Ovary (tissue), 9 donors: ENCODE results near the gene TEX29. TPM values are rescaled to one million over a fixed set of nuclear protein-coding genes. Genes with fewer than 3 reads are reported as not detected.

Source experiments
- DNase-seq, 5 donors: peaks; one replicate each; pipeline ENCODE4 v3.0.0-alpha.2; 2019 to 2020
- H3K27ac ChIP-seq, 2 donors: fragments of 200-600 bp; one replicate each; pipeline versions ENCODE4 v1.5.1 to v1.8.0; 2019 to 2022
- H3K27me3 ChIP-seq: fragments of 200-600 bp; one replicate; pipeline ENCODE4 v1.8.0; 2022
- H3K36me3 ChIP-seq: fragments of 200-600 bp; sonication (generic); one replicate; pipeline ENCODE4 v1.5.1; 2019
- H3K4me1 ChIP-seq: one replicate; pipeline ENCODE4 v1.8.1; 2013; ENCODE audit warnings: mild to moderate bottlenecking, moderate library complexity; ENCODE audit not compliant: insufficient read depth
- H3K4me3 ChIP-seq: fragments of 200-600 bp; sonication (generic); one replicate; pipeline ENCODE4 v1.5.1; 2017
- H3K9me3 ChIP-seq, 2 donors: fragments of 200-600 bp in 1 of 2; sonication (generic) in 1 of 2; one replicate each; pipeline versions ENCODE4 v1.5.1 to v1.8.1; 2013 to 2019; ENCODE audit warnings: mild to moderate bottlenecking in 1 of 2, moderate library complexity in 1 of 2
- EP300 ChIP-seq: sonication (generic); formaldehyde crosslinking; IDR thresholded peaks from one replicate; pipeline ENCODE4 v1.6.1; 2017; ENCODE audit warnings: antibody characterized with exemption
- POLR2A ChIP-seq: fragments of 450-650 bp; IDR thresholded peaks from one replicate; pipeline ENCODE4 v1.6.1; 2017; ENCODE audit warnings: antibody characterized with exemption, mild to moderate bottlenecking, moderate library complexity
- WGBS, 3 donors: extraction: QIAGEN DNeasy Blood & Tissue Kit in 1 of 3; methylation state at CpG; one replicate each; pipeline versions ENCODE4 v1.1.5 to v1.1.7; 2013 to 2017; 5-methylcytosine and 5-hydroxymethylcytosine counted together
- intact Hi-C, 4 donors: fragments of 100-400 bp; cut with DNase I; formaldehyde crosslinking; loops; one replicate each; pipeline versions ENCODE4 v1.11.0 to v1.15.1; 2022 to 2023
- polyA plus RNA-seq, 2 donors: library from polyadenylated mRNA; stranded (reverse); fragments of 200-250 nt in 1 of 2; fragments of 350-450 nt in 1 of 2; fragmentation: Illumina TruSeq in 1 of 2; extraction: RNeasy Lipid Tissue Mini Kit (QIAGEN cat#74804) in 1 of 2; gene quantifications; one replicate each; pipeline ENCODE4 v1.2.3, GENCODE V29; 2013 to 2014
- total RNA-seq, 7 donors: library from RNA; depleted of rRNA in 2 of 7; stranded (reverse); fragments of >200 nt in 2 of 7; fragmentation: NEBNext Ultra II Directional in 3 of 7; extraction: Animal tissue kit (Norgen Biotek cat#: 25700) in 3 of 7; gene quantifications; one replicate each; pipeline versions ENCODE4 v1.1.0 to v1.2.4, GENCODE V29; 2016 to 2023
- TF ChIP-seq, protein P1 (sequence below), 3 donors: fragments of 450-650 bp in 2 of 3; fragments of 200-600 bp in 1 of 3; IDR thresholded peaks; one replicate each; pipeline versions ENCODE4 v1.5.1 to v1.8.0; 2016 to 2022; ENCODE audit warnings: antibody characterized with exemption in 3 of 3, mild to moderate bottlenecking in 1 of 3
- donor health status: DM: no; HTN: no; CAD: no; lungs with moderate emphysema.
- donor health status: DM: no; HTN: no; CAD: no.
- donor health status: Bipolar disorder and iron deficiency.
- donor health status: DM: yes; HTN: yes; CAD: no.
- donor health status: DM: no; HTN: no; CAD: no.
- donor health status: DM: yes; HTN: yes; CAD: no.

TEX29 gene
- total and polyA plus RNA-seq, 9 donors = 0.25 to 0.35 TPM; not detected in 7

DNA sequence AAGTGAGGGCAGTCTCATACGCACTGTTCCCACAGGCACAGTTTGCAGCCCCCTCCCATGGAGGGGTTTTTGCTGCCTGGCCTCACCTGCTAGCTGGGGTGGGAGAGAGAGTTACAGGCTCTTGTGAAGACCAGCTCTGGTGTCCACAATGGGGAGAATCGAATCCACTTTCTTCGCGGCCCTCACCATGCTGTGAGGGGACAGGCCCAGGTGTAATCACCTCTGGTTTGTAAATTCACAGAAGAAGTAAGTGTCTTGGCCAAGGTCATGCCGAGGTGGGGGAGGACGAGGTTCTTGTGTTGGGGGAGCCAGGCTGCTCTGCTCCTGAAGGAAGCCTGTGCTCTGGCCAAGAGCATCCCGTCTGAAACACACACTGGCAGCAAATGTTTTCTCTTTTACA, 39.5 kb downstream of the TEX29 start:
- H3K9me3 ChIP-seq = no peaks in the 10 kb centered on the region
- H3K27ac ChIP-seq = no peak overlapping the region
- no peak for DNase-seq
- no peak overlapping the region for H3K4me3 ChIP-seq
- no peaks in the 10 kb centered on the region for H3K27me3 ChIP-seq
- TF ChIP-seq POLR2A (no peak), EP300 (no peak)
- TF ChIP-seq, protein P1, sequence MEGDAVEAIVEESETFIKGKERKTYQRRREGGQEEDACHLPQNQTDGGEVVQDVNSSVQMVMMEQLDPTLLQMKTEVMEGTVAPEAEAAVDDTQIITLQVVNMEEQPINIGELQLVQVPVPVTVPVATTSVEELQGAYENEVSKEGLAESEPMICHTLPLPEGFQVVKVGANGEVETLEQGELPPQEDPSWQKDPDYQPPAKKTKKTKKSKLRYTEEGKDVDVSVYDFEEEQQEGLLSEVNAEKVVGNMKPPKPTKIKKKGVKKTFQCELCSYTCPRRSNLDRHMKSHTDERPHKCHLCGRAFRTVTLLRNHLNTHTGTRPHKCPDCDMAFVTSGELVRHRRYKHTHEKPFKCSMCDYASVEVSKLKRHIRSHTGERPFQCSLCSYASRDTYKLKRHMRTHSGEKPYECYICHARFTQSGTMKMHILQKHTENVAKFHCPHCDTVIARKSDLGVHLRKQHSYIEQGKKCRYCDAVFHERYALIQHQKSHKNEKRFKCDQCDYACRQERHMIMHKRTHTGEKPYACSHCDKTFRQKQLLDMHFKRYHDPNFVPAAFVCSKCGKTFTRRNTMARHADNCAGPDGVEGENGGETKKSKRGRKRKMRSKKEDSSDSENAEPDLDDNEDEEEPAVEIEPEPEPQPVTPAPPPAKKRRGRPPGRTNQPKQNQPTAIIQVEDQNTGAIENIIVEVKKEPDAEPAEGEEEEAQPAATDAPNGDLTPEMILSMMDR (IDR thresholded peaks at IDR 0.05) = no peak
- H3K4me1 ChIP-seq = no peaks in the 10 kb centered on the region
- intact Hi-C loops = no loop called here
- 39 to 55% (median 44%) methylated on average over 7 of the region's 7 CpGs for WGBS, 3 donors
- H3K36me3 ChIP-seq = no peaks in the 10 kb centered on the region

DNA sequence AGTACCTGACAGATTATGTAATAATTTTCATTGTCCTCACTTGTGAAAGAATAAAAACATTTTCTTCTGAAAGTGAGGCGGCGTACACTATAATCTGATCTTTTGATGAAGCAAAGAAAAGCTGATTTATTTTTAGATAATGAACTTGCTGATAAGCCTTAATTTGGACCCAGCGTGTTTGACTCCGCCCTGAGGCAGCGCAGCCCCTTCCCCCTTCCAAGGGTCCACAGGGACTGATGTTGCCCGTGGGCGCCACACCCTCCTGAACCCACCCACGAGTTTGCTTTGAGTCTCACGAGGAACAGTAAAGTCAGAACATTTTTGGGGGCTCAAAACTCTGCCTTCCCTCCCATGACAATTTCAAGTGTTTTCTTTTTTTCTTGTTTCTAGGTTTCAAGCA, 40.0 kb downstream of the TEX29 start:
- Histone ChIP-seq H3K9me3 (no peaks in the 10 kb centered on the region), H3K27ac (no peak overlapping the region), H3K36me3 (no peaks in the 10 kb centered on the region), H3K27me3 (no peaks in the 10 kb centered on the region), H3K4me1 (no peaks in the 10 kb centered on the region), H3K4me3 (no peak overlapping the region)
- no peak for DNase-seq
- TF ChIP-seq POLR2A (no peak), EP300 (no peak)
- TF ChIP-seq, protein P1 (IDR thresholded peaks at IDR 0.05) = no peak
- 68 to 77% (median 77%) methylated on average over 9 of the region's 9 CpGs for WGBS, 3 donors
- intact Hi-C loops = no loop called here

DNA sequence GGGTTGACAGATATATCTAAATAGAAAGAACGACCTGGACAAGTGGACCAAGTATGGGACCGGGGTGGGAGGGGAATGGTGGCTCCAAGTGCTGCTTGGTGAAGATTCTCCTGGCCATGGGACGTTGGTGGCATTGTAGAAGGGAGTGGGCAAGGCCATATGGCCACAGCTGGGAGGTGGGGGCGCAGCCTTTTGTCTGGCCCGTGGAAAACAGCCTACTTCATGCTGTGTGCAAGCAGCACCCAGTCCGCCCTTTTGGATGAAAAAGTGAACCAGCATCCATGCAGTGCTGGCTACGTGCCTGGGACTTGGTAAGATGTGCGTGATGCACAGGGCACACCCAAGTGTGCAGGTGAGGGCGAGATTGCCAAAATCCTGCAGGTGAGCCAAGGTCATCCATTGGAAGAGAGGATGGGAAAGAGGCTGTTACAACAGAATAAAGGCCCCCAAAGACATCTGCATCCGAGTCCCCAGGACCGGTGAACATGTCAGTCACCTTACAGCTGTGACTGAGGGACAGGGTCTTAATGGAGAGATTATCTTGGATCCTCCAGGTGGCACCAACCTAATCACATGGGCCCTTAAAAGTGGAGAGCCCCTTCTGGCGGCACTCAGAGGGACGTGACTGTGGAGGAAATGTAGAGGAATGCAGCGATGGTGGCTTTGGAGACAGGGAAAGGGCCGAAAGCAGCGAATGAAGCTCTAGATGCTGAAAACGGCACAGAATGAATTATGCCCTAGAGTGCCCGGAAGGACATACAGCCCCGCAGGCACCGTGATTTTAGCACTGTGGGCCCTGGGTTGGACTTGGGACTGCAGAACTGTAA, 40.8 kb downstream of the TEX29 start:
- H3K9me3 ChIP-seq = no peaks in the 10 kb centered on the region
- no peak for DNase-seq
- H3K27ac ChIP-seq = no peak overlapping the region
- 76 to 84% (median 78%) methylated on average over 20 of the region's 20 CpGs for WGBS, 3 donors
- intact Hi-C loops = no loop called here
- no peaks in the 10 kb centered on the region for H3K27me3 ChIP-seq
- no peaks in the 10 kb centered on the region for H3K36me3 ChIP-seq
- TF ChIP-seq POLR2A = no peak
- TF ChIP-seq EP300 = no peak
- TF ChIP-seq, protein P1 (IDR thresholded peaks at IDR 0.05) = no peak
- H3K4me3 ChIP-seq = no peak overlapping the region
- no peaks in the 10 kb centered on the region for H3K4me1 ChIP-seq

DNA sequence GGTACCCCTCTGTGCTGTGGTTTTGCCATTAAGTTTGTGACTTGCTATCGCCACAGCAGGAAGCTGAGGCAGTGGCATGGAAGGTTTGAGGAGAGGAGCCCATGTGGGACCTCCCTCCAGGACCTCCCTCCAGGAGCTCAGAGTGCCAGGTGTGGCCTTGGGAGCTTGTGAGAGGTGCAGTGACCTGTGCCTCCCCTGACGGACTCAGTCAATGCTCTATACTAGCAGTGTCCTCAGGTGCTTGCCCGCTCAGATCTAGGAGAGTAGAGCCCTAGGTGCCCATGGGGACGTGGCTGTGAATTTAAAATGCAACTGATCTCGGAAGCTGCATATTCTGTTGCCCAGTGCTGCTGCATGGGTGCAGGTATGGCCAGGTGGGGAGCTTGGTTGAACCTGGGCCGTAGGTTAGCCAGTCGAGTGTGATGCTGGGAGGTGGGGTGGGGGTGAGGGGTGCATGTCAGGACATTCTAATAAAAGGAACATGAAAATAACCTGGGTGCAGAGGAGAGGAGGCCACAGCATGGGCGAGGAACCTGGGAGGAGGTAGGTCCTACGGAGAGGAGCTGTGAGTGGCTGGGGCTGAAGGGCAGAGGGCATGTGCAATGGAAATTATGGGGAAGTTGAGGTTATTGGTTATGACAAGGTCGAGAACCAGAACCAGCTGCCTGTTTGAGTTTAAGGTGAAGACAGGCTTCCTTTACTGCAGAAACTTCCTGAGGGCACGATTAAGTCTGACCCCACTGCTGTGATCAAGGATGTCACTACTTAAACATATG, 41.6 kb downstream of the TEX29 start:
- Histone ChIP-seq H3K9me3 (no peaks in the 10 kb centered on the region), H3K4me3 (no peak overlapping the region), H3K27me3 (no peaks in the 10 kb centered on the region), H3K36me3 (no peaks in the 10 kb centered on the region), H3K27ac (no peak overlapping the region), H3K4me1 (no peaks in the 10 kb centered on the region)
- DNase-seq = no peak
- TF ChIP-seq, protein P1 (IDR thresholded peaks at IDR 0.05) = no peak
- TF ChIP-seq POLR2A (no peak), EP300 (no peak)
- intact Hi-C loops = no loop called here
- 75 to 84% (median 80%) methylated on average over 11 of the region's 11 CpGs for WGBS, 3 donors
